SJCRH30 (cell line): ENCODE results near the gene TMCC3. TPM values are rescaled to one million over a fixed set of nuclear protein-coding genes. Genes with fewer than 3 reads are reported as not detected.
A peak's percentile ranks its signal among the peaks of the same experiment; 100 is the strongest.
"Not testable (repeated sequence)": the region's sequence is repeated elsewhere in the genome, so short reads cannot be mapped to it uniquely, and the experiment has no call there.

Experiments used
- DNase-seq, 2 experiments: peaks; one replicate each; pipeline ENCODE4 v3.0.0-alpha.2; 2015 to 2020
- H3K27ac ChIP-seq: fragments of 250-450 bp; sonication (Bioruptor Pico); 2 replicates; pipeline ENCODE4 v1.5.1; 2020; ENCODE audit warnings: mild to moderate bottlenecking, moderate library complexity
- H3K27me3 ChIP-seq: fragments of 250-450 bp; sonication (Bioruptor Pico); 2 replicates; pipeline ENCODE4 v1.5.1; 2020; ENCODE audit warnings: mild to moderate bottlenecking, moderate library complexity
- H3K36me3 ChIP-seq: fragments of 250-450 bp; sonication (Bioruptor Pico); 2 replicates; pipeline ENCODE4 v1.5.1; 2020; ENCODE audit warnings: mild to moderate bottlenecking, moderate library complexity
- H3K4me1 ChIP-seq: fragments of 250-450 bp; sonication (Bioruptor Pico); 2 replicates; pipeline ENCODE4 v1.5.1; 2020; ENCODE audit warnings: mild to moderate bottlenecking, moderate library complexity
- H3K4me3 ChIP-seq: fragments of 250-450 bp; sonication (Bioruptor Pico); 2 replicates; pipeline ENCODE4 v1.5.1; 2020; ENCODE audit warnings: mild to moderate bottlenecking, moderate library complexity
- H3K9me3 ChIP-seq: fragments of 250-450 bp; sonication (Bioruptor Pico); replicated peaks from 2 replicates; pipeline ENCODE4 v1.5.1; 2020; ENCODE audit warnings: mild to moderate bottlenecking, moderate library complexity
- total RNA-seq: library from RNA; depleted of rRNA; stranded (reverse); fragments of >200 nt; shearing (Covaris generic); gene quantifications from 2 replicates; pipeline ENCODE4 v1.2.3, GENCODE V29; 2014

TMCC3 gene
- total RNA-seq, 1 experiment from 2014 or later: 2.5 TPM

DNA sequence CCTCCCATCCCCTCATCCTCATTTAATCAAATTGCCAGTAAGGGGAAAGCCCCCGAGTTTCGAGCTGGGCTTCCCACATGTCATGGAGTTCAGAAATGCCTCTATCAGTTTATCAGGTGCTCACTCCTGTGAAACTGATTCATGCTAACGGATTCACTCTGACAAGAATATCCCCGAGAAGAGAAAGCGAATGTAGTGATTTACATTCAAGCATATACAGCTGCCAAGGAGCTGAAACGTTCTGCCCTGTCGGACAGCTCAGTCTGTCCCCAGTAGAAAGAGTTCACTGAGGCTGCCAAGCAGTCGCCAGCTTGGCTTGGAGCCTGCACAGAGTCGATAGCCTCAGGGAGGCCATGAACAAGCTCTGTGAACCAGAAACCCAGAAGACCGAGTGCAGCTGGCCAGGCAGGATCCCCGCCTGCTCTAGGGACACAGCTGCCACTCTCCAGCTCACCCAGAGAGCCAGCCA lies 88.4 kb downstream of the TMCC3 start:
- peak; percentile 71 to 83 for DNase-seq
- Histone ChIP-seq H3K27me3 (no peaks in the 10 kb centered on the region; the same call in 1 of the 2 replicates), H3K27ac (no peak overlapping the region), H3K4me3 (no peak overlapping the region), H3K4me1 (peaks cover 30% of the 10 kb centered on the region), H3K9me3 (no peaks in the 10 kb centered on the region), H3K36me3 (no peaks in the 10 kb centered on the region)

DNA sequence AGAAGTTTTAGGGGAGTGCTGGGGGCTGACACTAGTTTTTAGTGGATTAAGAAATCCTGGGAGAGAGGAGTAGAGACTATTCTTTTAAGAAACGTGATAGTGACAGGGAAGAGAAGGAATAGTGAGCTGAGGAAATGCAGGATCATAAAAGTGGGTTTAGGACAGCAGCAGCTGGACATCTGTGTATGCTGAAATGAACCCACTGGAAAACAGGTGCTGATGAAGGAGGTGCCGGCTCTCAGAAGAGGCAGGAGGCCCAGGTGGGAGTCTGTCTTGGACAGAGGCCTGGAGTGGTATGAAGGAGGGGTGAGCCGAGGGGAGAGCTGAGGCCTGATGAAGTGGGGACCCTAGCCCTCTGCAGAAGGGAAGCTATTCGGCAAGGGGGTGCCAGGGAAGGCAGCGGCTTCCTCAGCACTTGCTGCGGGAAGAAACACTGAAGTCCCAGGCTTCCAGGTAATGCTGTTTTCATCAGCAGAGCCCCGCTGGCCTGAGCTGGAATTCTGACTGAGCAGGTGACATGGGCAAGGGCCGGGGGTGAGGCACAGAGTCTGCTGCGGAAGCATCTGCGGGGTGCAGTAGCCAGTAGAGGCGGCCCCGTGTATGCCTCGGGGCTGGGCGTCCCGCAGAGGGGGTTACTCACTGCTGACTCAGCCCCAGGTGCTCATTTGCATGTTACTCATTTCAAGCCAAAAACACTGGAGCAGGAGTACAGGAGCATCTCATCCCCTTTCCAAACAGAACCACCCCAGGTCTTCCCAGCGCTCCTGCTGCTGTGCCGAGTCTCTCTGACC lies 89.7 kb downstream of the TMCC3 start:
- Histone ChIP-seq H3K4me1 (peaks cover 30% of the 10 kb centered on the region), H3K27ac (no peak overlapping the region), H3K9me3 (no peaks in the 10 kb centered on the region), H3K27me3 (no peaks in the 10 kb centered on the region; the same call in 1 of the 2 replicates), H3K36me3 (no peaks in the 10 kb centered on the region), H3K4me3 (no peak overlapping the region)
- peak; percentile 32 to 47 for DNase-seq

DNA sequence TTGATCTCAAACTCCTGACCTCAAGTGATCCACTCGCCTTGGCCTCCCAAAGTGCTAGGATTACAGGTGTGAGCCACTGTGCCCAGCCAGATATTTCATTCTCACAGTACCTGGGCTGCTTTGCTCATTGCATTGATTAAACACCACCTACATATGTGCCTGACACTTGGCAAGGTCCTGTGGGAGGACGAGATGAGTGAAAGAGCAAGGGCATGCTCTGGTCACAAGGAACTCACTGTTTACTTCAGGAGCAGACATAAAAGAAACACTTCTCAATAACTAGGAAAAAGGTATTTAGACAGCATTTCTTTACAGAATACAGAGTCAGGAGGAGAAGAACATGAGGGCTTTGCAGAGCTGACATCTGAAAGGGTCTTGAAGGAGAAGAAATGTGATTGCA lies 91.7 kb downstream of the TMCC3 start:
- Histone ChIP-seq H3K4me3 (no peak overlapping the region), H3K27me3 (no peaks in the 10 kb centered on the region; the same call in 1 of the 2 replicates), H3K9me3 (no peaks in the 10 kb centered on the region), H3K27ac (no peak overlapping the region), H3K36me3 (no peaks in the 10 kb centered on the region), H3K4me1 (peaks cover 24% of the 10 kb centered on the region)
- DNase-seq: no peak

DNA sequence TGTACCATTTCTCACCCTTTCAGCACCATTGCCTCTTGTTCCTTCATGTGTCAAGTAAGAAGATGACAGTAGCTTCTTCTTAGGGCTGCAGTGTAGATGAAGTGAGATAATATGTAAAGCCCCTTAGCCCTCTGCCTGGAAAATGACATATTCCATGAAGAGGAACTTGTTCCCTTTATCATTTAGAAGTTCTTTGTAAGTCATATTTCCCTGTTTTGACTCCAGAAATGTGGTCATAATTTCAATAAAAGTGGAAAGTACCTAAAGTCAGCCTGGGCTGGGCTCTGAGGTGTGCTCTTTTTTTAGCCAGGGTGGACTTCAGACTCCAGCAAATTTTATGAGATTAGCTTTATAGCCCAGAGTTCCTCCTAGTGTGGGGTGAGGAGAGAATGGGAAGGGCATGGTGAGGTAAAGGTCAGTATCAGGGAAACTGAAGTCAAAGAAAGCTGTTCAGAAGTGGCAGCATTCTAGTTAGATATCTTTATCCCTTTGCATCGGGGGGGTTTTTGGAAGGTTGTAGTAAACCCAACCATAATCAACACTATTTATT lies 92.5 kb downstream of the TMCC3 start:
- Histone ChIP-seq H3K4me1 (peaks cover 18% of the 10 kb centered on the region), H3K27me3 (no peaks in the 10 kb centered on the region; the same call in 1 of the 2 replicates), H3K9me3 (no peaks in the 10 kb centered on the region), H3K4me3 (no peak overlapping the region), H3K36me3 (no peaks in the 10 kb centered on the region), H3K27ac (no peak overlapping the region)
- DNase-seq: no peak

DNA sequence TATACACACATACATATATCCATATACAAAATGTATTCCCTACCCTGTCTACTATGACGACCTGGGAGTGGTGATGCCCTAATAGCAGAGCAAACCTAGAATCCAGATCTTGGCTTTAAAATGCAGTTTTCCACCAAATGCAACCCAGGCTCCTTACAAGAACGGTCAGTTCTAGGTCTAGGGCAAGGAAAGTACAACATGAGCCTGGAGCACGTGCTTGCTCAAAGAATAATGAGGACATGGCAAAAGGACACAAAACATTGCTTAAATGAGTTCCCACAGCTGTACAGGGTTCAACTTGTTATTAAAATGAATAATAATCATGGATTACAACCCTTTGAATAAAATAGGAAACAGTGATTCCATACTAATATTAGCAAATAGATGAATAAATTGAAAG lies 94.7 kb downstream of the TMCC3 start:
- H3K9me3 ChIP-seq: no peaks in the 10 kb centered on the region
- no peaks in the 10 kb centered on the region for H3K36me3 ChIP-seq
- no peak overlapping the region for H3K4me3 ChIP-seq
- no peak for DNase-seq
- no peak overlapping the region for H3K27ac ChIP-seq
- no peaks in the 10 kb centered on the region for H3K27me3 ChIP-seq
- H3K4me1 ChIP-seq: peaks cover 6% of the 10 kb centered on the region

DNA sequence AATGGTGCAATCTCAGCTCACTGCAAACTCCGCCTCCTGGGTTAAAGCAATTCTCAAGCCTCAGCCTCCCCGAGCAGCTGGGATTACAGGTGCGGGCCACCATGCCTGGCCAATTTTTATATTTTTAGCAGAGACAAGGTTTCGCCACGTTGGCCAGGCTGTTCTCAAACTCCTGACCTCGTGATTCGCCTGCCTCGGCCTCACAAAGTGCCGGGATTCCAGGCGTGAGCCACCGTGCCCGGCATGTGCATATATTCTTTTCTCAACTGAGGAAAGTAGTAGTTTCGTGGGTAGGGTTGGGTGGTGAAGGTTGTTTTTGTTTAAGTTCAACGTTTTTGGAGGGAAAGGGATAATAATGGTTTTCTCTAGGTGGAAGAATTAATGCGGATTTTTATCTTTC lies 96.5 kb downstream of the TMCC3 start:
- DNase-seq: no peak
- Histone ChIP-seq H3K27ac (no peak overlapping the region), H3K4me3 (no peak overlapping the region), H3K4me1 (no peaks in the 10 kb centered on the region), H3K9me3 (no peaks in the 10 kb centered on the region), H3K36me3 (no peaks in the 10 kb centered on the region), H3K27me3 (no peaks in the 10 kb centered on the region)

DNA sequence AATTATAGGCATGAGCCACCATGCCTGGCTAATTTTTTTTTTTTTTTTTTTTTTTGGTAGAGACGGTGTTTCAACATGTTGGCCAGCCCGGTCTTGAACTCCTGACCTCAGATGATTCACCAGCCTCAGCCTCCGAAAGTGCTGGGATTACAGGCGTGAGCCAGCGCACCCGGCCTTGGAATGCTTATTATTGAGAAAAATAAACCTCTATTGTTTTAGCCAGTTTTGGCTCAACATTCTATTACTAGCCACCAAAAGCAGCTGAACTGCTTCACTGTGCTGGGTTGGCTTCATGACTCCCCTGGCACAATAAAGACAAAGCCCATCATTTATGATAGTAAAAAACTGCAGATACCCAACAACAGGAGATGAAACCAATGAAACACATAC lies 97.2 kb downstream of the TMCC3 start:
- Histone ChIP-seq H3K27ac (no peak overlapping the region), H3K36me3 (no peaks in the 10 kb centered on the region), H3K27me3 (no peaks in the 10 kb centered on the region), H3K9me3 (no peaks in the 10 kb centered on the region), H3K4me3 (no peak overlapping the region), H3K4me1 (no peaks in the 10 kb centered on the region)
- DNase-seq: peak; percentile 27 to 30

DNA sequence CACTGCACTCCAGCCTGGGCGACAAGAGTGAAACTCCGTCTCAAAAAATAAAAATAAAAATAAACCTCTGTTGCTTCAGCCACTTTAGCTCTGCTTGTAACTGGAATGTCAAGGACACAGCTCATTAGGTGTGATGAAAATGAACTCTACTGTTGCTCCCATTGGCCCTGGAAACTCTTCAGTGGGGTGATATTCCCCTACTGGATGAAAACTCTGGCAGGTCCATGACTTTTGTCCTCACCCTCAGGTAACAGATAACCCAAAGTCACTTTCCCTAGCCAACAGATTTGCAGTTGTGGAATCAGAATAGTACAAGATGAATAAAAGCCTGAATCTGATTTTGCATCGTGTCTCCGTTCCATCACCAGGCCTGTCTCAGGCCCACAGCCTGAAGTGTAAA lies 98.5 kb downstream of the TMCC3 start:
- no peaks in the 10 kb centered on the region for H3K36me3 ChIP-seq
- H3K27me3 ChIP-seq: no peaks in the 10 kb centered on the region
- no peak overlapping the region for H3K4me3 ChIP-seq
- no peak overlapping the region for H3K27ac ChIP-seq
- no peaks in the 10 kb centered on the region for H3K9me3 ChIP-seq
- DNase-seq: no peak
- no peaks in the 10 kb centered on the region for H3K4me1 ChIP-seq

DNA sequence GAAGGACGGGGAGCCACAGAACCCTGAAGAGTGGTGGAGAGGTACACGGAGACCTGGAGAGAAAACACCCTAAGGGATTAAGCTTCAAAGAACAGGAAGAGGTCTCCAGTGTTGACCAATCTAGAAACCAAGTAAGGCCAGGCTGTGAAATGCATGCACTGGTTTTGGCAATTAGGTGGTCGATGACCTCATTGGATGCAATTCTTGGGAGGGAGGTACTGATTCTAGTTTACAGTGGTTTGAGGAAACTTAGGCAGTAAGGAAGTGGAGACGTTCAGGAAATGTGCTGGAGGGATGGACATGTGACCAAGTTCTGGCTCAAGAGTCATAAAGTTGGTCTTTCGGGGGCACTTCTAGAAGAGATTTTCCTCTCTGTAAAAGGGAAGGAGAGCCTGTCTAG lies 99.4 kb downstream of the TMCC3 start:
- DNase-seq: no peak
- Histone ChIP-seq H3K4me3 (no peak overlapping the region), H3K36me3 (no peaks in the 10 kb centered on the region), H3K27me3 (no peaks in the 10 kb centered on the region), H3K9me3 (no peaks in the 10 kb centered on the region), H3K27ac (no peak overlapping the region), H3K4me1 (no peaks in the 10 kb centered on the region)

DNA sequence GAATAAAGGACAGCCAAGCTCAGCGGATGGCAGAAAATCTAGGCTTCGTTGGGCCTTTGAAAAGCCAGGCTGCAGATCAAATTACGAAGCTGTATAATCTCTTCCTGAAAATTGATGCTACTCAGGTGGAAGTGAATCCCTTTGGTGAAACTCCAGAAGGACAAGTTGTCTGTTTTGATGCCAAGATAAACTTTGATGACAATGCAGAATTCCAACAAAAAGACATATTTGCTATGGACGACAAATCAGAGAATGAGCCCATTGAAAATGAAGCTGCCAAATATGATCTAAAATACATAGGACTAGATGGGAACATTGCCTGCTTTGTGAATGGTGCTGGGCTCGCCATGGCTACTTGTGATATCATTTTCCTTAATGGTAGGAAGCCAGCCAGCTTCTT lies 101.5 kb downstream of the TMCC3 start:
- not testable (repeated sequence) for H3K9me3 ChIP-seq, H3K36me3 ChIP-seq, H3K27me3 ChIP-seq, H3K4me1 ChIP-seq, DNase-seq, H3K4me3 ChIP-seq, H3K27ac ChIP-seq

DNA sequence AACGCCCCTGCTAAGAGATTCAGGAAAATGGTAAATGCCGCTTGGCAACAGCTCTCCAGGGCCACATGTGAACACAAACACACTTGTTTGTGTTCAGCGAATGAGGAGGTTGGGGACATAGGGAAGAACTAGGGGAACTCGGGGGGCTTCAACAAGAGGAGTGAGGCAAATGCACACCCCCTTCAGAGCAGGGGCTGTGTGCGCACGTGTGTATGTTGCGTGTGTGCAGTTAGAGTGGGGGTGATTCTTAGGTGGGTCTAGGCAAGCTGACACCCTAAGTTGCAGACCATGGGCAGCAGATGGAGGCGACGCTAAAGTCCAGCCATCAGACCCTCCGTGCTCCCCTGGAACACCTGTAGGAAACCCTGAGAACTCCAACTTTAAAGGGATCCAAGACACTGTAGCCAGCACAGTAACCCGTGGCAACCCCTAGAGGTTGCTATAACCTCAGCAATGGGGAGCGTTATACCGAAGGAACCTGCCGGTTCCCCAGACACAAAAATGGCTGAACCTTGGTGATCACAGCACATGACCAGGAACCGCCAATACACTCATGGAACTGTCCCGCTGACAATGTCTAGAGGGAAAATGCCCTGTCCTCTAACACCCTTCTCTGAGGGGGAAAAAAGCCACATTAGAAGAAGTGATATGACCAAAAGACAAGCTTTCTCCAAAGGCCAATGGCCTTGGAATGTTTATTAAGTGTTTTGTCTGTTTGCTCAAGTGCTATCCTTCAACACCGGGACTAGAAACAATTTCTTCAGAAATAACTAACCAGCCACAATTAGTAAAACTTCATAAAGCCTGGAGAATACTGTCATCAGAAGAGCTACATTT lies 104.2 kb downstream of the TMCC3 start:
- Histone ChIP-seq H3K9me3 (no peaks in the 10 kb centered on the region), H3K4me3 (no peak overlapping the region), H3K27ac (no peak overlapping the region), H3K27me3 (no peaks in the 10 kb centered on the region), H3K36me3 (no peaks in the 10 kb centered on the region), H3K4me1 (no peaks in the 10 kb centered on the region)
- peak; percentile 40 to 71 for DNase-seq

DNA sequence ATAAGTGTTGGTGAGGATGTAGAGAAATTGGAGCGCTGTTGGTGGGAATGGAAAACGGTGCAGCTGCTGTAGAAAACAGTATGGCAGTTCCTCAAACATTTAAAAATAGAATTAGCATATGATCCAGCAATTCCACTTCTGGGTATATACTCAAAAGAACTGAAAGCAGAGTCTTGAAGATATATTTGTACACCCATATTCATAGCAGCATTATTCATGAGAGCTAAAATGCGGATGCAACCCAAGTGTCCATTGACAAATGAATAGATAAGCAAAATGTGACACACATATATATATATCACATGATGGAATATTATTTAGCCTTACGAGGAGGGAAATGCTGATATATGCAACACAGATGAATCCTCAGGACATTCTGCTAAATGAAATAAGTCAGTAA lies 106.0 kb downstream of the TMCC3 start:
- Histone ChIP-seq H3K4me1 (no peaks in the 10 kb centered on the region), H3K27me3 (no peaks in the 10 kb centered on the region), H3K9me3 (no peaks in the 10 kb centered on the region), H3K27ac (no peak overlapping the region), H3K36me3 (no peaks in the 10 kb centered on the region), H3K4me3 (no peak overlapping the region)
- DNase-seq: no peak

DNA sequence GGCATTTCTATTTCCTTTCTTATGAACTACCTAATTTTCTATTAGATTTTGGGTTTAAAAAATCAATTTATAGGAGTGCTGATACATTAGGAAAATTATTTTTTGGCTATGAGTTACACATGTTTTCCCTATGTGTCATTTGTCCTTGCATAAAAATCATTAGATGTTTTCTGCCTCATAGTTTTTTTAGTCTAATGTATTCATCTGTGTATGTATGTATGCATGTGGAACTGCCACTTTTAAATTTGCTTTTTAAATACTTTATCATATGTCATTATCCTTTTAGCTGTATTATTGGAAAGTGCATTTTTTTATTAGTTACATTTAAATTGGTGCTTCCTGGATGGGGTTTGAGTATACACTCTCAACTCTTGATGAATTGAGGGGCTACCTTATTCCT lies 112.0 kb downstream of the TMCC3 start:
- H3K4me3 ChIP-seq: no peak overlapping the region
- H3K27me3 ChIP-seq: no peaks in the 10 kb centered on the region
- DNase-seq: no peak
- H3K36me3 ChIP-seq: no peaks in the 10 kb centered on the region
- no peak overlapping the region for H3K27ac ChIP-seq
- H3K9me3 ChIP-seq: no peaks in the 10 kb centered on the region
- H3K4me1 ChIP-seq: no peaks in the 10 kb centered on the region

DNA sequence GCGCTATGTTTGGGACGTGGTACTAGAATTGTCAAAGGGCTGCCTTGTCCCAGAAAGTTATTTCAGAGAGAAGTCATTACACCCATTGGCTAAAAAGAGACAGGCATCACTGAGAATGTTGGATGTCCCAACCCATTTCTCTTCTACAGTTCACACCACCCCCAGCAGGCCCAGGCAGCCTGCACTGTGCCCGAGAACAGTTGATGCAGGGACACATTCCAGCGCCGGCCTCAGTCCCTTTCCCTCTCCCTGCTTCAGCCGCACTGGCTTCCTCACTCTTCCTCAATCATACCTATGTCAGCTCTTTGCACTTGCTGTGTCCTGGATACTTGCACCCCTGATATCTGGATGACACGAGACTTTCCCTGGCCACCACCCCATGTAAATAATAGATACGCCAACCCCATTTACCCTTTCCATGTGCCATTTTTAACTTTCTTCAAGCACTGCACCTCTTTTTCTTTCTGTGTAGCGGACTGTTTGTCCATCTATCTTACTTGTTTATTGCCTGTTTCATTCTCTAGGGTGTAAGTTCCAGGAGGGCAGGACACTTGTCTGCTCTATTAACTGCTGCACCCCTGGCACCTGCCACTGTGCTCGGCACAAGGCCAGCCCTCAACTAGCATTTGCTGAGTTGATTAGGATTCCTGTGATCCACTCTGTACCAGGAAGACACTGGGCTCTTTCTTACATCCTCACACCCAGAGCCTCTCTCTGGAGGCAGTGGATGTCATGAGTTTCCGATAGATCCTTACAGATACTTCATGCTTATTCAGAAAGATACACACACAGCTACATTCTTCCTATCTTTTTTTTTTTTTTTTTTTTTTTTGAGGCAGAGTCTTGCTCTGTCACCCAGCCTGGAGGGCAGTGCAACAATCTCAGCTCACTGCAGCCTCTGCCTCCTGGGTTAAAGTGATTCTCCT lies 114.1 kb downstream of the TMCC3 start:
- H3K4me1 ChIP-seq: no peaks in the 10 kb centered on the region
- no peaks in the 10 kb centered on the region for H3K9me3 ChIP-seq
- no peak for DNase-seq
- no peaks in the 10 kb centered on the region for H3K36me3 ChIP-seq
- no peaks in the 10 kb centered on the region for H3K27me3 ChIP-seq
- no peak overlapping the region for H3K4me3 ChIP-seq
- no peak overlapping the region for H3K27ac ChIP-seq
